Sigmoid colon (tissue), 7 donors: ENCODE data around the gene ACSF2. TPM values are rescaled to one million over a fixed set of nuclear protein-coding genes. Genes with fewer than 3 reads are reported as not detected.

Experiments
- DNase-seq: peaks from one replicate; pipeline ENCODE4 v3.0.0-alpha.2; 2019
- H3K27ac ChIP-seq, 4 donors: fragments of 200-600 bp; sonication (generic); one replicate each; pipeline ENCODE4 v1.5.1; 2016 to 2019; ENCODE audit warnings: mild to moderate bottlenecking in 1 of 4
- H3K27me3 ChIP-seq, 3 donors: fragments of 200-600 bp; sonication (generic); one replicate each; pipeline ENCODE4 v1.5.1; 2019; ENCODE audit warnings: mild to moderate bottlenecking in 1 of 3
- H3K36me3 ChIP-seq, 4 donors: fragments of 200-600 bp; sonication (generic); one replicate each; pipeline ENCODE4 v1.5.1; 2016 to 2019
- H3K4me1 ChIP-seq, 4 donors: fragments of 200-600 bp; sonication (generic); one replicate each; pipeline ENCODE4 v1.5.1; 2017 to 2019
- H3K4me3 ChIP-seq, 4 donors: fragments of 200-600 bp; sonication (generic); one replicate each; pipeline ENCODE4 v1.5.1; 2017 to 2019; ENCODE audit warnings: mild to moderate bottlenecking in 2 of 4, moderate library complexity in 1 of 4
- H3K9me3 ChIP-seq, 4 donors: fragments of 200-600 bp in 3 of 4; sonication (generic) in 3 of 4; one replicate each; pipeline versions ENCODE4 v1.5.1 to v1.6.1; 2013 to 2019
- EP300 ChIP-seq, 4 donors: sonication (generic); formaldehyde crosslinking; IDR thresholded peaks; one replicate each; pipeline ENCODE4 v1.6.1; 2017; ENCODE audit warnings: antibody characterized with exemption in 4 of 4
- POLR2A ChIP-seq, 2 donors: fragments of 450-650 bp; IDR thresholded peaks; one replicate each; pipeline ENCODE4 v1.6.1; 2016; ENCODE audit warnings: antibody characterized with exemption in 2 of 2, mild to moderate bottlenecking in 2 of 2, moderate library complexity in 2 of 2
- POLR2AphosphoS5 ChIP-seq, 4 donors: sonication (generic); formaldehyde crosslinking; IDR thresholded peaks; one replicate each; pipeline ENCODE4 v1.6.1; 2017; ENCODE audit warnings: antibody characterized with exemption in 4 of 4
- WGBS, 2 donors: extraction: QIAGEN DNeasy Blood & Tissue Kit; methylation state at CpG; one replicate each; pipeline ENCODE4 v1.1.7; 2013; 5-methylcytosine and 5-hydroxymethylcytosine counted together
- intact Hi-C: fragments of 100-400 bp; cut with DNase I; formaldehyde crosslinking; loops from one replicate; pipeline ENCODE4 v1.15.1; 2023
- polyA plus RNA-seq, 3 donors: library from polyadenylated mRNA; stranded (reverse); fragments of 200-250 nt; gene quantifications; one replicate each; pipeline ENCODE4 v1.2.3, GENCODE V29; 2013
- total RNA-seq, 4 donors: library from RNA; depleted of rRNA; stranded (reverse); fragments of >200 nt; gene quantifications; one replicate each; pipeline ENCODE4 v1.1.0, GENCODE V29; 2016
- TF ChIP-seq, protein P1 (sequence below), 4 experiments: fragments of 450-650 bp in 3 of 4; fragments of 200-600 bp in 1 of 4; IDR thresholded peaks; one replicate each; pipeline ENCODE4 v1.5.1; 2016 to 2019; ENCODE audit warnings: antibody characterized with exemption in 4 of 4, mild to moderate bottlenecking in 3 of 4, moderate library complexity in 2 of 4
- donor health status: healthy with polysubstance abuse.
- donor health status: Bipolar disorder and iron deficiency.
- donor health status: healthy.

The ACSF2 gene
- total and polyA plus RNA-seq, 7 donors = 8.2 to 61.7 (median 28.5) TPM

DNA sequence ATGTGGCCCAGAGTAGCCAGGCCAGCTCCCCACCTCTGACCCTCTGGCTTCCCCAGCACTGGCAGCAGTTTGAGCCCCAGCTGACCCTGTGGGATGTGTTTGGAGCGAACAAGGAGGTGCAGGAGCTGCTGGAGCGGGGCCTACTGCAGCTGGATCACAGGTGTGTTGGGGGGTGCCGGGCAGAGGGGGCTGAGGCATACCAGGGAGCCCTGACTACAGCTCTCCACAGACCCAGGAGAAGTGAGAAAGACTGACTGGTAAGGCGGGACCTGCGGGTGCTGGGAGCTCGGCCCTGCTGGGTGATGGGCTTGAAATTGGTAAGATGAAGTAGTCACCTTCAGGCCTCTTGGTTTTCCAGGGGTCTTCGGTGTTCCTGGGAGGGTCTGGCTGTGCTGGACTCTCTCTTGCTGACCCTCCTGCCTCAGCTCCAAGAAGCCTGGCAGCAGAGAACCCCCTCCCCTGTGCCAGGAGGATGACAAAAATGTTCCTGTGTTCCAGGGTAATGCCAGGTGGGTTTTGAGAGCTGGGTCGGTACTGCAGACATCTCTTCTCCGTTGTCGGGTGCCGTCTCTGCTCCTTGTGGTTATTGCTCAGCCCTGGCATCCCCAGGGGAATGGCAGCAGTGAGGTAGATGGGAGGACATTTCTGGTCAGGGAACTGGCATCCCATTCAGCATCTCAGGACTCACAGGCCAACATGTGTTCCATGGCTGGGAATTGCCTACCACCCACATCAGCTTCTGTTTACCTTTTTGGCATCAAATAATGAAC lies 58.6 kb downstream of the ACSF2 start:
- 95 to 96% methylated on average over 11 of the region's 11 CpGs for WGBS, 2 donors
- H3K27ac ChIP-seq = peak overlapping the region in 1 of 4 donors; percentile 90
- TF ChIP-seq POLR2A (IDR thresholded peaks at IDR 0.05) (no peak), EP300 (IDR thresholded peaks at IDR 0.05) (no peak), POLR2AphosphoS5 (IDR thresholded peaks at IDR 0.05) (no peak)
- TF ChIP-seq, protein P1, sequence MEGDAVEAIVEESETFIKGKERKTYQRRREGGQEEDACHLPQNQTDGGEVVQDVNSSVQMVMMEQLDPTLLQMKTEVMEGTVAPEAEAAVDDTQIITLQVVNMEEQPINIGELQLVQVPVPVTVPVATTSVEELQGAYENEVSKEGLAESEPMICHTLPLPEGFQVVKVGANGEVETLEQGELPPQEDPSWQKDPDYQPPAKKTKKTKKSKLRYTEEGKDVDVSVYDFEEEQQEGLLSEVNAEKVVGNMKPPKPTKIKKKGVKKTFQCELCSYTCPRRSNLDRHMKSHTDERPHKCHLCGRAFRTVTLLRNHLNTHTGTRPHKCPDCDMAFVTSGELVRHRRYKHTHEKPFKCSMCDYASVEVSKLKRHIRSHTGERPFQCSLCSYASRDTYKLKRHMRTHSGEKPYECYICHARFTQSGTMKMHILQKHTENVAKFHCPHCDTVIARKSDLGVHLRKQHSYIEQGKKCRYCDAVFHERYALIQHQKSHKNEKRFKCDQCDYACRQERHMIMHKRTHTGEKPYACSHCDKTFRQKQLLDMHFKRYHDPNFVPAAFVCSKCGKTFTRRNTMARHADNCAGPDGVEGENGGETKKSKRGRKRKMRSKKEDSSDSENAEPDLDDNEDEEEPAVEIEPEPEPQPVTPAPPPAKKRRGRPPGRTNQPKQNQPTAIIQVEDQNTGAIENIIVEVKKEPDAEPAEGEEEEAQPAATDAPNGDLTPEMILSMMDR (IDR thresholded peaks at IDR 0.05) = no peak
- H3K4me1 ChIP-seq = peaks cover 0 to 24% (median 17%) of the 10 kb centered on the region in 4 donors
- H3K36me3 ChIP-seq = peaks cover 0 to 44% (median 16%) of the 10 kb centered on the region in 4 donors
- no peak overlapping the region for H3K4me3 ChIP-seq
- H3K27me3 ChIP-seq = no peaks in the 10 kb centered on the region
- DNase-seq = peak; percentile 56
- intact Hi-C loops = loop anchor here (5.0 kb wide), 1 partner anchor 208 kb away; no protein-coding TSS in a partner anchor
- H3K9me3 ChIP-seq = no peaks in the 10 kb centered on the region

DNA sequence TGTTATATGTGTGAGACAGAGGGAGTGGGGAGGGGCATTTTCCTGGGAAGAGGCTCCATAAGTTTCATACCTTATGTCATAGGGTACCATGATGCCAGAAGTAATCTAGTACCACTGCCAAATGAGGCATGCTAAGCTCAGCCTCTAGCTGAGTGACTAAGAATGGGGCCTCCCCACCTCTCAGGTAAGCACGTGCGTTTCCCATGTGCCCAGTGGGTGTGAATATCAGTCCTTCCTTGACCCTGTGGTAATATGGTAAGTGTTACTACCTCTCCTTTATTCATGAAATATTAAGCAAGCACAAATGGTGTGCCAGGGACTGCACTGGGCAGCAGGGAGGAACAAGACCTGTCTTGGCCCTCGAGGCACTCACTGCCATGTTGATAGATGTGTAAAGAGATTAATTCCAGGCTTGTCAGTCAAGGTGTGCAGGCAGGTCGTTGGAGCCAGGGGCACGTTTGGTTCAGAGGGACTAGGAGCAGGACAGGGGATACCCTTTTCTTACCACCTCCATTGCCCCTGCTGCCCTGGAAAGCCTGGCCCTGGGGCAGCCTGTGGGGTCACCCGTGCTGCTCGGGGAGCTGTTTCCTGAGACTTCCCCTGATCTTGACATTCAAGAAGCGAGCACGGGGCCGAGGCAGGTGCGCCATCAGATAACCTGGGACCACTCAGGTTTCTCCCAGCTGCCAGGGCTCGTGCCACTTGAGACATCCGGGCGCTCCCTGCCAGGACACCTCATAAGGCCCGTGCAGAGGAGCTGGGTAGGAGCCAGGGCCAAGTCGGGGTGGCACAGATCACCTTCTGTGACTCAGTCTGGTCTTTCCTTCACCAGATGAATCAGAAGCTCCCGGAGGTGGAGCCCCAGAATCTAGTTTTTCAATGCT lies 61.4 kb downstream of the ACSF2 start:
- H3K27ac ChIP-seq = no peak overlapping the region
- intact Hi-C loops = no loop called here
- peaks cover 0 to 36% (median 16%) of the 10 kb centered on the region in 4 donors for H3K36me3 ChIP-seq
- no peaks in the 10 kb centered on the region for H3K9me3 ChIP-seq
- H3K27me3 ChIP-seq = no peaks in the 10 kb centered on the region
- H3K4me3 ChIP-seq = no peak overlapping the region
- TF ChIP-seq POLR2A (IDR thresholded peaks at IDR 0.05) = no peak
- TF ChIP-seq POLR2AphosphoS5 (IDR thresholded peaks at IDR 0.05) = no peak
- no peak for TF ChIP-seq EP300 (IDR thresholded peaks at IDR 0.05)
- TF ChIP-seq, protein P1 (IDR thresholded peaks at IDR 0.05) = no peak
- WGBS, 2 donors = 86 to 90% methylated on average over 17 of the region's 17 CpGs
- DNase-seq = no peak
- H3K4me1 ChIP-seq = peaks cover 0 to 10% (median 10%) of the 10 kb centered on the region in 4 donors

DNA sequence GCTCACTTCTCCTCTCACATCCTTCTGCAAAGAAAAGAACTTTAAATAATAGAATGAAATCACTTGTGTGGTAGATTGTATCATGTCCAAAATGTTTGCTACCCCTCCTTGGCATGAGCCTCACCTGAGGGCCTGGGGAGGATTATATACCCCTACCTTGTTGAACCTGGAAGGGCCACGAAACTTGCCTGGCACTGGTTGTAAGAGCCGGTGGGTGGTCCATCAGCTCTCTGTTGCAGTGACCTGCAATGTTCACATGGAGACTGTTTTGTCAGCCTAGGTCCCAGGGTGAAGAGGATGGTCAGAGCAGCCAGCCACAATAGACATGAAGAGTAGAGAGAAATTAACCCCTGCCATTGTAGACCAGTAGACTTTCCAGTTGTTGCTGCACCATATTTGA lies 62.9 kb downstream of the ACSF2 start:
- WGBS, 2 donors = 96 to 97% methylated on average over 2 of the region's 2 CpGs
- no peak for TF ChIP-seq POLR2A (IDR thresholded peaks at IDR 0.05)
- TF ChIP-seq POLR2AphosphoS5 (IDR thresholded peaks at IDR 0.05) = no peak
- TF ChIP-seq, protein P1 (IDR thresholded peaks at IDR 0.05) = no peak
- no peak for TF ChIP-seq EP300 (IDR thresholded peaks at IDR 0.05)
- H3K4me3 ChIP-seq = no peak overlapping the region
- H3K4me1 ChIP-seq = no peaks in the 10 kb centered on the region
- intact Hi-C loops = no loop called here
- H3K27me3 ChIP-seq = no peaks in the 10 kb centered on the region
- no peak overlapping the region for H3K27ac ChIP-seq
- DNase-seq = no peak
- peaks cover 0 to 28% (median 13%) of the 10 kb centered on the region in 4 donors for H3K36me3 ChIP-seq
- H3K9me3 ChIP-seq = no peaks in the 10 kb centered on the region

DNA sequence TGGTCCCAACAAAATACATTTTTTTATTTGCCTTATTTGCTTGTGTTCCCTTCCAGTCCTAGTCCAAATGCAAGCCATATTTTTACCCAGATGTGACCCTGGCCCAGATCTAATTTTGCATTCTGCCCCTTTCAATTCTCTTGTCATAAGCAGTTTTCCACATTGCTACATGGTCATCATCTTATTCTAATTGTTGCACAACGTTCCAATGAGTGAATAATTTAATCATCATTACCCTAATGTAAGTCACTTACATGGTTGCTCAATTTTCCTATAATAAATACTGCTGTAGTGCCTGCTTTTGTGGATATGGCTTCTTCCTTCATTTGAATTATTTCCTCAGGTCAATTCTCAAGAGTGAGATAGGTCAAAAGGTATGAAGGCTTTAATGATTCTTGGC lies 65.5 kb downstream of the ACSF2 start:
- H3K27me3 ChIP-seq = no peaks in the 10 kb centered on the region
- no peak for DNase-seq
- 64 to 75% methylated on average over 1 of the region's 1 CpG for WGBS, 2 donors
- peaks cover 0 to 2% (median 0%) of the 10 kb centered on the region in 4 donors for H3K36me3 ChIP-seq
- H3K9me3 ChIP-seq = no peaks in the 10 kb centered on the region
- no peak overlapping the region for H3K4me3 ChIP-seq
- H3K27ac ChIP-seq = no peak overlapping the region
- TF ChIP-seq, protein P1 (IDR thresholded peaks at IDR 0.05) = no peak
- no peak for TF ChIP-seq POLR2A (IDR thresholded peaks at IDR 0.05)
- intact Hi-C loops = no loop called here
- H3K4me1 ChIP-seq = no peaks in the 10 kb centered on the region
